Measurements from ENCODE around the gene FASN. TPM values are rescaled to one million over a fixed set of nuclear protein-coding genes. Genes with fewer than 3 reads are reported as not detected.

Gene FASN
- total RNA-seq, 2 donors from 2014 or later = 13.8 to 46.4 TPM

DNA sequence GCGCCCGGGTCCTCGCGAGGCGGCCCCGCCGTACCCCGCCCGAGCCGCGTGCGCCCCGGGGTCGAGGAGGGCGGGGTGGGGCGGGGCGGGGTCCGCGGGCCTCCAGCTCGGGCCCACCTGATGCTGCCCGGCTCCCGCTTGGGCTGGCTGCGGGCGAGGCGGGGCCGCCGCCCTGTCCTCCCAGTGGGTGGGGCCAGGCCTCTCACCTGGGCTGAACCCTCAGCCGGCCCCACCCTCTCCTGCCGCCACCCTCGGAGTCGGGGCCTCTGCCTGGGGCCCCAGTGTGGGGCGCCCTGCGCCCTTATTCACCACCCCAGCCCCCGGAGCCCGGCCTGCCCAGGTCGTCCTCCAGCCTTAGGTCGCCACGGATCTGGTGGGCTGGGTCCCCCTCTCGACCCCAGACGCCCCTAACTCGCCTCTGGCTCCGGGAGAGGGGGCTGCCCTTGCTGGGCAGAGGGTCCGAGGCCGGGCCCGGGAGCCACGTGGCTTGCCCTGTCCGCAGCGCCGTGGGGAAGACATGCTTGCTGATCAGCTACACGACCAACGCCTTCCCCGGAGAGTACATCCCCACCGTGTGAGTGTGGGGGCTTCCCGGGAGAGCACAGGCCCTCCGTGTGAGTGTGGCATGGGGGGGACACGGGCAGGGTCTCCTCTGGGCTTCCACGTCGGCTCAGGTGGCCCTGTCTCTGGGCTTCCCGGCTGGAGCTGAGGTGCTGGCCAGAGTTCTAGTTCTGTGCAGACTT lies 66.0 kb downstream of the FASN start:
- Histone ChIP-seq H3K27me3 (no peaks in the 10 kb centered on the region), H3K4me1 (peaks cover 0 to 34% of the 10 kb centered on the region in 2 donors), H3K4me3 (peak overlapping the region; percentile 26 to 41), H3K9me3 (no peaks in the 10 kb centered on the region), H3K36me3 (no peaks in the 10 kb centered on the region), H3K27ac (no peak overlapping the region)
- no peak for DNase-seq (ENCODE audit: low spot score)
- TF ChIP-seq CTCF (IDR thresholded peaks at IDR 0.05) = no peak

DNA sequence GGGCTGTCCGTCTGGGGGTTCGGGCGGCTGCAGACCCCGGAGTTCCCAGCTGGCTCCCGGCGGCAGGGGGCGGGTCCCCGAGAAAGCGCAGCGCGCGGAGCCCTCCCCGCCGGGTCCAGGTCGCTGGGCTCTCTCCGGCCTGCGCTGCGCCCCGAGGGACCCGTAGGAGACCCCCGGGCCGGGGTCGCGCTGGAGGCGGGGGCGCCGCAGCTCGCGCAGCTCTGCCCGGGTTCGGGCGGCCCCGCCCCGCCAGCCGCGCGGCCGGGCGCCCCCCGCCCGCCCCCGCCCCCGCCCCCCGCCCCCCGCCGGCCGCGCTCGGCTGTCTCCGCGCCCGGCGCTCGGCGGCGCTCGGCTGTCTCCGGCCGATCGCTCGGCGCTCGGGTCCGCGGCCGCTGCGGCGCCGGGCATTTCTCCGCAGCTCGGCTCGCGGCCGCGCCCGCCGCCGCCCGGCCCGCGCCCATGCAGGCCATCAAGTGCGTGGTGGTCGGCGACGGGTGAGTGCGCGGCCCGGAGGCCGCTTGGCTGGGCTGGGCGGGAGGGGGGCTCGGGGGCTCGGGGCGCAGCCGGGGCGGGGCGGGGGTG lies 66.6 kb downstream of the FASN start, which contains the start of gene RAC3:
Gene RAC3, plus strand, starts transcription at position 376 of the 582 bp plus-strand sequence. Its CDS starts 84 bp downstream, at position 460.
- Histone ChIP-seq H3K4me3 (peak within 1 kb of the TSS; percentile 42 to 57), H3K27me3 (no peaks in the 10 kb centered on the region), H3K9me3 (no peaks in the 10 kb centered on the region), H3K27ac (no peak within 1 kb of the TSS), H3K4me1 (peaks cover 0 to 27% of the 10 kb centered on the region in 2 donors), H3K36me3 (no peaks in the 10 kb centered on the region)
- no peak for TF ChIP-seq CTCF (IDR thresholded peaks at IDR 0.05)
- no peak for DNase-seq (ENCODE audit: low spot score)

DNA sequence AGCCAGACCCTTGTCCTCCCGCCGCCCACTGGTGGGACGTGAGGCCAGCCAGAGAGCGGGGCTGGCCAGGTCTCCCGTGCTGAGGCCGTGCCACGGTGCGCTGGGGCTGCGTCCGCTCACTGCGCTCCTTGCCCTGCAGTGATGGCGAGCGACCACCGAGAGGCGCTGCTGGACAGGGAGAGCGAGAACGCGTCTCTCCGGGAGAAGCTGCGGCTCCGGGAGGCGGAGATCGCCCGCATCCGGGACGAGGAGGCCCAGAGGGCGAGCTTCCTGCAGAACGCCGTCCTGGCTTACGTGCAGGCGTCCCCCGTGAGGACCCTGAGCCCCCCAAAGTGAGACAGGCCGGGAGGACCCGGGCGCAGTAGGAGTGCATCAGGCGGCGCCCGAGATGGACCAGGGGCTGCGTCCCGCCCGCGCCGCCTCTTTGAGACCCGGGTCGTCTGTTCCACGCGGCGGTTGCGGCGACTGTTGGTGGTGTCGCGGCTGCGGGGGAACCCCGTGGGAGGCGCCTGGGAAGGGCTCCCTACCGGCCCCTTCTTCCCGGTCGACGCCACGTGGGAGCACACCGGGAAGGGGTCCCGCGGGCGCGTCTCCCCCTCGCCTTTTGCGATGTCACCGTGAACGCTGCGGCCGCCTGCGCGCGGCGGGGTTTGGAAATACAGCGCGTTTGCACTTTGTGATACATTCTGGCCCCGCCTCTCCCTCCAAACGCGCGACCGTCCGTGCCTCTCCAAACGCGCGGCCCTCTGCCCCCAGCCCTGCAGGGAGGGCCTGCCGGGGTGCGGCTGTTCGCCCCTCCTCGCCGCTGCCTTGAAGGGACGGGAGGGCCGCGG lies 67.3 kb downstream of the FASN start:
- Histone ChIP-seq H3K4me3 (peak overlapping the region; percentile 42 to 57), H3K9me3 (no peaks in the 10 kb centered on the region), H3K27ac (no peak overlapping the region), H3K27me3 (no peaks in the 10 kb centered on the region), H3K36me3 (no peaks in the 10 kb centered on the region), H3K4me1 (peaks cover 0 to 21% of the 10 kb centered on the region in 2 donors)
- peak; percentile 78 for DNase-seq (ENCODE audit: low spot score)
- peak; percentile 86 to 97 for TF ChIP-seq CTCF (IDR thresholded peaks at IDR 0.05)

- DNase-seq (ENCODE audit: low spot score) = no peak
- peaks cover 0 to 21% of the 10 kb centered on the region in 2 donors for H3K4me1 ChIP-seq
- H3K4me3 ChIP-seq = peak overlapping the region in 1 of 2 donors; percentile 57
- TF ChIP-seq CTCF (IDR thresholded peaks at IDR 0.05) = no peak
- no peak overlapping the region for H3K27ac ChIP-seq
- H3K27me3 ChIP-seq = no peaks in the 10 kb centered on the region
- H3K9me3 ChIP-seq = no peaks in the 10 kb centered on the region
- H3K36me3 ChIP-seq = no peaks in the 10 kb centered on the region
Observed at GRCh38 chr17:82029990-82030469, 68.0 kb downstream of the FASN start.

DNA sequence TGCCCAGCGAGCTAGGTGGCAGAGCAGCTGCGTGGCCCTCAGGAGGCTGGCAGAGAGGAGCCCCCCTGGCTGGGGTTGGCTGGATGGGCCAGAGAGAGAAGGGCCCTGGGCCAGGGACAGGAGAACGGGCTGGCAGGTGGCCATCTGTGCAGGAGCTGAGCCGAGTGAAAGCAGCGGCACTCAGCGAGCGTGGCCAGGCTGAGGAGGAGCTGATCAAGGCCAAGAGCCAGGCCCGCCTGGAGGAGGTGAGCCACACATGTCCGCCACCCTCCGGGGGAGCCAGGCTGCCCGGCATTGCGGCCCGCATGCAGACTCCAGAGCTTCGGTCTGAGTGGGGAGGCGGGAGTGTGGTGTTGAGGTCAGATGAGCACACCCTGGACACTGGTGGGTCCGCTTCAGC lies 68.6 kb downstream of the FASN start:
- no peaks in the 10 kb centered on the region for H3K9me3 ChIP-seq
- no peaks in the 10 kb centered on the region for H3K36me3 ChIP-seq
- H3K4me3 ChIP-seq = no peak overlapping the region
- H3K27me3 ChIP-seq = no peaks in the 10 kb centered on the region
- no peak overlapping the region for H3K27ac ChIP-seq
- no peak for DNase-seq (ENCODE audit: low spot score)
- peaks cover 0 to 25% of the 10 kb centered on the region in 2 donors for H3K4me1 ChIP-seq
- TF ChIP-seq CTCF (IDR thresholded peaks at IDR 0.05) = no peak
